Neural cell (in vitro differentiated cells): ENCODE data around the gene OR52W1. TPM values are rescaled to one million over a fixed set of nuclear protein-coding genes. Genes with fewer than 3 reads are reported as not detected.

Experiments
- H2AFZ ChIP-seq: fragments of 200-600, 300-800 bp; sonication (generic), shearing (Covaris generic); 2 replicates; pipeline ENCODE4 v1.6.0; 2014; ENCODE audit warnings: low read depth, mild to moderate bottlenecking, antibody characterized with exemption, low read length, moderate library complexity
- H3F3A ChIP-seq: fragments of 200-600 bp; shearing (Covaris generic); 2 replicates; pipeline ENCODE4 v1.6.1; 2016; ENCODE audit warnings: mild to moderate bottlenecking, moderate library complexity, mixed read lengths, antibody characterized with exemption, low read length; ENCODE audit not compliant: insufficient read depth, poor library complexity, severe bottlenecking
- H3K27ac ChIP-seq: fragments of 200-600, 300-800 bp; sonication (generic), shearing (Covaris generic); 2 replicates; pipeline ENCODE4 v1.5.1; 2014; ENCODE audit warnings: mild to moderate bottlenecking, low read length, moderate library complexity
- H3K27me3 ChIP-seq: fragments of 300-800, 200-600 bp; sonication (generic), shearing (Covaris generic); 2 replicates; pipeline ENCODE4 v1.6.0; 2014; ENCODE audit warnings: mild to moderate bottlenecking, low read depth, low read length, moderate library complexity; ENCODE audit not compliant: insufficient read depth
- H3K36me3 ChIP-seq: fragments of 300-800, 200-600 bp; sonication (generic), shearing (Covaris generic); 2 replicates; pipeline ENCODE4 v1.5.1; 2014; ENCODE audit warnings: mild to moderate bottlenecking, antibody characterized with exemption, low read length, moderate library complexity; ENCODE audit not compliant: insufficient read depth
- H3K4me2 ChIP-seq: fragments of 300-800, 200-600 bp; sonication (generic), shearing (Covaris generic); 2 replicates; pipeline ENCODE4 v1.6.0; 2014; ENCODE audit warnings: mild to moderate bottlenecking, low read length
- H3K4me3 ChIP-seq: fragments of 300-800, 200-600 bp; sonication (generic), shearing (Covaris generic); 2 replicates; pipeline ENCODE4 v1.5.1; 2014; ENCODE audit warnings: mild to moderate bottlenecking, low read length, moderate library complexity
- H3K79me2 ChIP-seq: fragments of 200-600 bp; shearing (Covaris generic); replicated peaks from 2 replicates; pipeline ENCODE4 v1.6.0; 2014; ENCODE audit warnings: mild to moderate bottlenecking, low read length, moderate library complexity; ENCODE audit not compliant: insufficient read depth
- H3K9ac ChIP-seq: fragments of 300-800, 200-600 bp; sonication (generic), shearing (Covaris generic); 2 replicates; pipeline ENCODE4 v1.6.1; 2016; ENCODE audit warnings: mild to moderate bottlenecking, low read length, mixed read lengths
- H3K9me2 ChIP-seq: fragments of 200-600 bp; shearing (Covaris generic); 2 replicates; pipeline ENCODE4 v1.6.1; 2016; ENCODE audit warnings: mild to moderate bottlenecking, low read length, mixed read lengths; ENCODE audit not compliant: insufficient read depth
- H3K9me3 ChIP-seq: fragments of 200-600, 300-800 bp; sonication (generic), shearing (Covaris generic); 2 replicates; pipeline ENCODE4 v1.6.1; 2016; ENCODE audit warnings: mild to moderate bottlenecking, mixed run types, low read length, moderate library complexity, mixed read lengths
- H4K20me1 ChIP-seq: fragments of 200-600 bp; shearing (Covaris generic); 2 replicates; pipeline ENCODE4 v1.6.1; 2016; ENCODE audit warnings: mild to moderate bottlenecking, mixed run types; ENCODE audit not compliant: insufficient read depth
- EP300 ChIP-seq: fragments of 450-650 bp; conservative IDR thresholded peaks from 2 replicates; pipeline ENCODE4 v1.6.1; 2014; ENCODE audit warnings: antibody characterized with exemption, mild to moderate bottlenecking, moderate library complexity; ENCODE audit not compliant: poor library complexity, severe bottlenecking
- EZH2 ChIP-seq: fragments of 200-600, 300-800 bp; shearing (Covaris generic), sonication (generic); IDR thresholded peaks from 2 replicates; pipeline ENCODE4 v1.6.1; 2014; ENCODE audit warnings: antibody characterized with exemption, low read length, borderline replicate concordance, mild to moderate bottlenecking; ENCODE audit not compliant: insufficient read depth, poor library complexity, severe bottlenecking
- MXI1 ChIP-seq: fragments of 450-650 bp; conservative IDR thresholded peaks from 2 replicates; pipeline ENCODE4 v1.6.1; 2014; ENCODE audit warnings: antibody characterized with exemption, mild to moderate bottlenecking; ENCODE audit not compliant: poor library complexity, severe bottlenecking
- POLR2AphosphoS5 ChIP-seq: IDR thresholded peaks from 2 replicates; pipeline ENCODE4 v1.6.1; 2012
- RAD21 ChIP-seq: fragments of 450-650 bp; conservative IDR thresholded peaks from 2 replicates; pipeline ENCODE4 v1.6.1; 2014; ENCODE audit warnings: antibody characterized with exemption, mild to moderate bottlenecking, moderate library complexity
- SMC3 ChIP-seq: fragments of 450-650 bp; conservative IDR thresholded peaks from 2 replicates; pipeline ENCODE4 v1.6.1; 2014; ENCODE audit warnings: antibody characterized with exemption, mild to moderate bottlenecking, moderate library complexity; ENCODE audit not compliant: poor library complexity
- TAF1 ChIP-seq: IDR thresholded peaks from 2 replicates; pipeline ENCODE4 v1.6.1; 2012; ENCODE audit warnings: low read depth
- polyA plus RNA-seq: library from polyadenylated mRNA; depleted of rRNA; stranded (reverse); fragments of >200 nt; gene quantifications from 2 replicates; pipeline ENCODE4 v1.2.3, GENCODE V29; 2014
- TF ChIP-seq, protein P1 (sequence below): IDR thresholded peaks from 2 replicates; pipeline ENCODE4 v1.6.1; 2012; ENCODE audit warnings: borderline replicate concordance
- TF ChIP-seq, protein P2 (sequence below): fragments of 450-650 bp; IDR thresholded peaks from 2 replicates; pipeline ENCODE4 v1.5.1; 2014; ENCODE audit warnings: antibody characterized with exemption, mild to moderate bottlenecking, moderate library complexity; ENCODE audit not compliant: poor library complexity, severe bottlenecking

The OR52W1 gene
- polyA plus RNA-seq, 1 donor from 2014 or later, result not detected

DNA sequence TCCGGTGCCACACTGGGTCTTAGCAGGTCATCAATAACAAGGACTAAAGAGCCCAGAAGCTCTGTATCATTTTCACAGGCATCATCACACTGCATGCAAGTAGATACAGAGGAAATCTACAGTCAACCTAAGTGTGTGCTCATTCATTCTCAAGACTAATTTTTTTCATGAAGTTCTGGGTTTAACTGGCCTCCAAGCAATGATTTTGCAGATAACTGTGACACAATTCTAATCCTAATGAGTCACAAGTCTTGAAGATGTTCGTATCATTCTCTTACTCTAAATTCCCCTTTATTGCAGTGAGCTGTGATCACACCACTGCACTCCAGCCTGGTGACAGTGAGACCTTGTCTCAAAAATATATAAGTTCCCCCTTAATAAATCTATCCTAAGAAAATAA, 2.5 kb downstream of the OR52W1 start:
- Histone ChIP-seq H3K9ac (no peak overlapping the region), H3F3A (no peaks in the 10 kb centered on the region), H4K20me1 (no peaks in the 10 kb centered on the region), H3K27me3 (no peaks in the 10 kb centered on the region), H3K9me2 (no peaks in the 10 kb centered on the region), H2AFZ (no peak overlapping the region), H3K36me3 (no peaks in the 10 kb centered on the region), H3K9me3 (no peaks in the 10 kb centered on the region), H3K79me2 (no peaks in the 10 kb centered on the region), H3K27ac (no peak overlapping the region), H3K4me2 (no peak overlapping the region), H3K4me3 (no peak overlapping the region)
- TF ChIP-seq, protein P1, sequence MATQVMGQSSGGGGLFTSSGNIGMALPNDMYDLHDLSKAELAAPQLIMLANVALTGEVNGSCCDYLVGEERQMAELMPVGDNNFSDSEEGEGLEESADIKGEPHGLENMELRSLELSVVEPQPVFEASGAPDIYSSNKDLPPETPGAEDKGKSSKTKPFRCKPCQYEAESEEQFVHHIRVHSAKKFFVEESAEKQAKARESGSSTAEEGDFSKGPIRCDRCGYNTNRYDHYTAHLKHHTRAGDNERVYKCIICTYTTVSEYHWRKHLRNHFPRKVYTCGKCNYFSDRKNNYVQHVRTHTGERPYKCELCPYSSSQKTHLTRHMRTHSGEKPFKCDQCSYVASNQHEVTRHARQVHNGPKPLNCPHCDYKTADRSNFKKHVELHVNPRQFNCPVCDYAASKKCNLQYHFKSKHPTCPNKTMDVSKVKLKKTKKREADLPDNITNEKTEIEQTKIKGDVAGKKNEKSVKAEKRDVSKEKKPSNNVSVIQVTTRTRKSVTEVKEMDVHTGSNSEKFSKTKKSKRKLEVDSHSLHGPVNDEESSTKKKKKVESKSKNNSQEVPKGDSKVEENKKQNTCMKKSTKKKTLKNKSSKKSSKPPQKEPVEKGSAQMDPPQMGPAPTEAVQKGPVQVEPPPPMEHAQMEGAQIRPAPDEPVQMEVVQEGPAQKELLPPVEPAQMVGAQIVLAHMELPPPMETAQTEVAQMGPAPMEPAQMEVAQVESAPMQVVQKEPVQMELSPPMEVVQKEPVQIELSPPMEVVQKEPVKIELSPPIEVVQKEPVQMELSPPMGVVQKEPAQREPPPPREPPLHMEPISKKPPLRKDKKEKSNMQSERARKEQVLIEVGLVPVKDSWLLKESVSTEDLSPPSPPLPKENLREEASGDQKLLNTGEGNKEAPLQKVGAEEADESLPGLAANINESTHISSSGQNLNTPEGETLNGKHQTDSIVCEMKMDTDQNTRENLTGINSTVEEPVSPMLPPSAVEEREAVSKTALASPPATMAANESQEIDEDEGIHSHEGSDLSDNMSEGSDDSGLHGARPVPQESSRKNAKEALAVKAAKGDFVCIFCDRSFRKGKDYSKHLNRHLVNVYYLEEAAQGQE, result no peak
- TF ChIP-seq EZH2 (no peak), SMC3 (no peak)
- TF ChIP-seq, protein P2, sequence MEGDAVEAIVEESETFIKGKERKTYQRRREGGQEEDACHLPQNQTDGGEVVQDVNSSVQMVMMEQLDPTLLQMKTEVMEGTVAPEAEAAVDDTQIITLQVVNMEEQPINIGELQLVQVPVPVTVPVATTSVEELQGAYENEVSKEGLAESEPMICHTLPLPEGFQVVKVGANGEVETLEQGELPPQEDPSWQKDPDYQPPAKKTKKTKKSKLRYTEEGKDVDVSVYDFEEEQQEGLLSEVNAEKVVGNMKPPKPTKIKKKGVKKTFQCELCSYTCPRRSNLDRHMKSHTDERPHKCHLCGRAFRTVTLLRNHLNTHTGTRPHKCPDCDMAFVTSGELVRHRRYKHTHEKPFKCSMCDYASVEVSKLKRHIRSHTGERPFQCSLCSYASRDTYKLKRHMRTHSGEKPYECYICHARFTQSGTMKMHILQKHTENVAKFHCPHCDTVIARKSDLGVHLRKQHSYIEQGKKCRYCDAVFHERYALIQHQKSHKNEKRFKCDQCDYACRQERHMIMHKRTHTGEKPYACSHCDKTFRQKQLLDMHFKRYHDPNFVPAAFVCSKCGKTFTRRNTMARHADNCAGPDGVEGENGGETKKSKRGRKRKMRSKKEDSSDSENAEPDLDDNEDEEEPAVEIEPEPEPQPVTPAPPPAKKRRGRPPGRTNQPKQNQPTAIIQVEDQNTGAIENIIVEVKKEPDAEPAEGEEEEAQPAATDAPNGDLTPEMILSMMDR, result no peak

DNA sequence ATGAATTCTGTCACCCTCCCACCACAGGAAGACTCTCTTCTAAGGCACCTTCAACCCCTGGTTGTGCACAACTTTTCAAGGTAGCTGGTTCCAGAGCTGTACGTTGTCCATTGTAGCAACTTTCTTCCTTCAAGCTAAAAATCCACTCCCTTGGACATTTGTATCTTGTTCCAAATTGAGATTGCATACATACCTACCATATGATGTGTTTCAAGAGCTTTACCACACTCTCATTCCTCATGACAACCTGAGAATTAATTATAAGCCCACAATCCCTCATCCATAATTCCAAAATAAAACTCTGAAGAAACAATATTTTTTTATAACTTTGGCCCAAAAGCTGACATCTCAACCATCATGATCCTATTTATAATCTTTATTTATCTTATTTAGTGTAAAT, 3.0 kb downstream of the OR52W1 start:
- H3K9me3 ChIP-seq, result no peaks in the 10 kb centered on the region
- H3K27me3 ChIP-seq, result no peaks in the 10 kb centered on the region
- no peak overlapping the region for H3K4me3 ChIP-seq
- no peak overlapping the region for H3K9ac ChIP-seq
- H3F3A ChIP-seq, result no peaks in the 10 kb centered on the region
- no peak overlapping the region for H2AFZ ChIP-seq
- no peaks in the 10 kb centered on the region for H4K20me1 ChIP-seq
- no peak overlapping the region for H3K4me2 ChIP-seq
- H3K79me2 ChIP-seq, result no peaks in the 10 kb centered on the region
- no peak overlapping the region for H3K27ac ChIP-seq
- TF ChIP-seq EP300, result no peak
- TF ChIP-seq POLR2AphosphoS5, result no peak
- no peak for TF ChIP-seq MXI1
- TF ChIP-seq EZH2, result no peak
- TF ChIP-seq TAF1, result no peak
- TF ChIP-seq SMC3, result no peak
- TF ChIP-seq, protein P2, result no peak
- TF ChIP-seq RAD21, result no peak
- no peaks in the 10 kb centered on the region for H3K9me2 ChIP-seq
- no peaks in the 10 kb centered on the region for H3K36me3 ChIP-seq
